Dedifferentiated amniotic fluid mesenchymal stem cell (primary cell): ENCODE data around the gene PTPRN2.
"Not testable (repeated sequence)": the region's sequence is repeated elsewhere in the genome, so short reads cannot be mapped to it uniquely, and the experiment has no call there.

Experiments used
- DNase-seq: peaks from one replicate; pipeline ENCODE4 v3.0.0-alpha.2; 2016; ENCODE audit errors: extremely low spot score

Gene PTPRN2

DNA sequence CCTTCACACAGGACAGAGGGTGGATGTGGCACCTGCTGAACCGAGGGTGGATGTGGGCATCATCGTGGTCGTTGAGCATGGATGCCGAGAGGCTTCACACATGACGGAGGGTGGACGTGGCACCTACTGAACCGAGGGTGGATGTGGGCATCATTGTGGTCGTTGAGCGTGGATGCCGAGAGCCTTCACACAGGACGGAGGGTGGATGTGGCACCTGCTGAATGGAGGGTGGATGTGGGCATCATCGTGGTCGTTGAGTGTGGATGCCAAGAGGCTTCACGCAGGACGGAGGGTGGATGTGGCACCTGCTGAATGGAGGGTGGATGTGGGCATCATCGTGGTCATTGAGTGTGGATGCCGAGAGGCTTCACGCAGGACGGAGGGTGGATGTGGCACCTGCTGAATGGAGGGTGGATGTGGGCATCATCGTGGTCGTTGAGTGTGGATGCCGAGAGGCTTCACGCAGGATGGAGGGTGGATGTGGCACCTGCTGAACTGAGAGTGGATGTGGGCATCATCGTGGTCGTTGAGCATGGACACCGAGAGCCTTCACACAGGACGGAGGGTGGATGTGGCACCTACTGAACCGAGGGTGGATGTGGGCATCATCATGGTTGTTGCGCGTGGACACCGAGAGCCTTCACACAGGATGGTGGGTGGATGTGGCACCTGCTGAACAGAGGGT is 994.8 kb downstream of the PTPRN2 start:
- DNase-seq, result not testable (repeated sequence)

DNA sequence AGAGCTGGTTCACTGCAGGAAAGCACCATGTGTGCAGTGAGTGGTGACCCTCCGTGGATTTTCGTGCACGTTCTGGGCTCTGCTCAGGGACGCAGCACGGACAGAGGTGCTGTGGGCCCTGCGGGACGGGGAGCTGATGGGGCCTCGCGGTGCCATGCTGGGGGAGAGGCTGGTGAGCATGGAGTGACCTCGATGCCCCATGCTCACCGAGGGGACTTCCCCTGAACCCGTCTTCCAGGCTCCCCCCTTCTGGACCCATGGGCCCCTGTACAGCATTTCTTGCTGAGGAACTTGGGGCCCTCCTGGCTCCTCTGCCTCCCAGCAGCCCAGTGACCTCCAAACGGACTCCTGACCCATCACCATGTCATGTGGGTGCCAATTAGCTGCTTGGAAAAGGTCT is 997.1 kb downstream of the PTPRN2 start:
- no peak for DNase-seq

DNA sequence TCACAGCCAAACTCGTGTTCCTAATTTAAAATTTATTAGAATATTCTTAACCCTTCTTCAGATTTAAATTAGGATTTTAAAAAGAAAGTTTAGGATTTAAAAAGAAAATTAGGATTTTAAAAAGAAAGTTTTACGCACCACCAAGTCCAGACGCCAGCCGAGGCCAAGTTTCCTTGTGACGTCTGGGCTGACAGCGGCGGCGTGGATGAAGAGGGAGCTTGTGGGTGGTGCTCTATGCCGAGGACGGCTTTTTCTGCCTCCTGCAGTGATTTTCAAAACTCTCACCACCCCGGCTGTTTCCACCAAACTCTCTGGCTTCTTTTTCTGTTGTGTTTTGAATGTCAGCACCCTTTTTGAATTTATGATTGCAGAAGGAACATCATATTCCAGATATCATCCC is 997.9 kb downstream of the PTPRN2 start:
- no peak for DNase-seq

DNA sequence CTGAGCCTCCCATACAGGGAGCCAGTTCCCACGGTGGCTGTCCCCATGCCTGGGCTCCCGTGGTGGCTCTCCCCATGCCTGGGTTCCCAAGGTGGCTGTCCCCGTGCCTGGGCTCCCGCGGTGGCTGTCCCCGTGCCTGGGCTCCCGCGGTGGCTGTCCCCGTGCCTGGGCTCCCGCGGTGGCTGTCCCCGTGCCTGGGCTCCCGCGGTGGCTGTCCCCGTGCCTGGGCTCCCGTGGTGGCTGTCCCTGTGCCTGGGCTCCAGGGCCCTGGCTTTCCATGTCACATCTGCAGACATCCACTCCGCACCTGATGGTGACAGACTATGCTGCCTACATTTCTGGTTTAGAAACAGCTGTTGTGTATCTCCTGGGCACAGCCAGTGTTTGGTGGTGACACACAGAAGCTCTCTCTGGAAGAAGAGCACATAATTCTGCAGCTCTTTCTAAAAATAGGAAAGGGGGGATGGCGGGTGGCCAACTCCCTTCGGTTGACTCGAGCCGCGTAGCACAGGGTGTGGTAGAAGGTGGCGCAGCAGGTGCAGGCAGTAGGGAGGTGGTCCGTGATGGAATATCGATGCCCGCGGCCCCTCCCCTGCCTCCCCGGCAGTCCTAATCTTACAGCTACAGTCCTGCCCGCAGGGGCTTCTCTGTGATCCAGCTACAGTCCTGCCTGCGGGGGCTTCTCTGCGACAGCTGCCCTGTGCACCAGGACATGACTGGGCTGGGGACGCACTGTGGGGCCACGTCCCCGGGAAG is 999.6 kb downstream of the PTPRN2 start:
- no peak for DNase-seq

DNA sequence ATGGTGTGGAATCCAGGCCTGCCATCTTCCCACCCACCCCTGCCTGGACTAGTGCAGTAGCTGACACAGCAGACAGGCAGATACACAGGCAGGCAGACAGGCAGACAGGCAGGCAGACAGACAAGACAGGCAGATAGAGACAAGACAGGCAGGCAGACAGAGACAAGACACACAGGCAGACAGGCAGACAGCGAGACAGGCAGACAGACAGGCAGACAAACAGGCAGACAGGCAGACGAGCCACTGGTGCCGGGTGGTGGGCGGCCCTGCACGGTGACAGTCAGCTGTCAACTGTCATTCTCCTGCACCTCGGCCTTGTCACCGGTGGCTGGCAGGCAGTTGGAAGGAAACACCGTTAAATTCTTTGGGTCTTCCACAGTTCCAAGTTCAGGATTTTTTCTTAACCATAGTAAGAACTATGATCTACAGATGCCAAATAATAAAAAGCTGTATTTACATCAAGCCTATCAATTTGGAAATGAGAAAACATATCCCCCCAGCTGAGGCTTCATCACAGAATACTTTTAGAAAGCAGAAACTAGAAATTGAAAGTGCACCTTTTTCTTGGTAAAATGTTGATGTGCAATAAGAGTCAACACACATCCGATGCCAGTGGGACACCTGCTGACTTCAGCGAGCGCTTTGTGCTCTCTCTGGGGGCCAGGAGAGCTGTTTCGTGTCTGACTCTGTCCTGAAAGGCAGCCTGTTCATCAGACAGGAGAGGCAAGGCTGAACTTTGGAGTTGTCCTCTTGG is 1000.4 kb downstream of the PTPRN2 start:
- no peak for DNase-seq

DNA sequence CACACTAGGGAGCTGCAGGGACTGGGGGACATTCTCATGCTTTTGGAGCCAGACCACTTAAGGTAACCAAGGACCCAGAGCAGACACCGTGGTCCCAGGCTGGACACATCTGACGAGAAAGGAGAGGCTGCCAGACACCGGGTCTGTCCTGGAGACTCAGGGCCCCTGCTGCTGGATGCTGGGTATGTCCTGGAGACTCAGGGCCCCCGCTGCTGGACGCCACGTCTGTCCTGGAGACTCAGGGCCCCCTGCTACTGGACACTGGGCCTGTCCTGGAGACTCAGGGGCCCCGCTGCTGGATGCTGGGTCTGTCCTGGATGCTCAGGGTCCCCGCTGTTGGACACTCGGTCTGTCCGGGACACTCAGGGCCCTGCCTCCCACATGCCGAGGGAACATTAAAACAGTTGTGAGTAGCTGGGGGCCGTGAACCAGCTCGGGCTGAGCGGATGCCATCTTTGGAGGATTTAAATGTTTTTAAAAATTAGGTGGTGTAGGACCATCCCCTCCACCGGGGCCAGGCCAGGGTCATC is 1001.1 kb downstream of the PTPRN2 start:
- no peak for DNase-seq

DNA sequence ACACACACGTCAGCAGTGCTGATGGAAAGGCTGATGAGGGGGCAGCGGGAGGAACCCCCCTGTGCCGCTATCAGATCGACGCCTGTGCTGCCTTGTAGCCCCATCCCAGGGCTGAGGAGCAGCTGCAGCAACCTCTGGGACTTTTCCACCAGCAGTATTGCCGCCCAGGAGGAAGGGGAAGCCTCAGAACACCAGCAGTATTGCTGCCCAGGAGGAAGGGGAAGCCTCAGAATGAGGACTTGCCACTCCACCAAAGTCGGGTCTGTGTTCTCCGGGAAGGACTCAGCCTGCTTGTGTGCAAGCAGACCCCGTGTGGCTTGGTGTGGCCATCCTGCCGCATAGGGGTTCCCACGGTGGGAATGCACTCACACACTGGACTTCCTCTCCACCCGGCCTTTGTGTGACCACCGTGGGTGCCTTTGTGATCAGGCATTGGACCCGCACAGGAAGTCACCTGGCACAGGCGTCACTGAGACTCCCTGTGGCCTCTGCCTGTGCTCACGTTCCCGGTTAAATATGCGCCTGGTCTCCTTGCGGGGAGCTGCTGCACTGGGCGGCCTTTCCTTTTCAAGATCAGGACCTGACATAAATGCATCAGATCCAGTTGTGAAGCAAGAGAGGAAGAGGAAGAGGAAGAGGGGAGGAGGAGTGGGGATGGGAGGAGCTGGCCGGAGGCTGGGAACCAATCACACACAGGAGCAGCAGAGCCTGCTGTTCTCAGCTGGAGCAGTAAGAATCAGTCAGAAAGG is 1002.3 kb downstream of the PTPRN2 start:
- DNase-seq, result no peak

DNA sequence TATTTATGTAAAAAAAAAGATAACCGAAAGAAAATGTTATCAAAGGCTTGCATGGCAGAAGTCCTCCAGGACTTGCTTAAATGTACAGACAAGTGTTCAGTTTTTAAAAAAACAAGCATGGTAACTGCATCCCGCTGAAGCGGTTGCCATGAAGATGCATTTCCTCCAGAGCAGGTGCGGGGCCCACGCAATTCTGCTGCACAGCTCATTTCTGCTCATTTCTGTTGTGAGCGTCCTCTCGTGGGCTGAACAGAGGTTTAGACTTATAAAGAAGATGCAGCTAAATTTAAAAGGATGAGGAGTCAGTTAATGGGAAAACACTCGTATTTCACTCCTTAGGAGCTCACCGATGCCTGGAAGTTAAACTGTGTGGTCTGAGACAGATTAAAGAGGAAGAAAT is 1003.2 kb downstream of the PTPRN2 start:
- no peak for DNase-seq

DNA sequence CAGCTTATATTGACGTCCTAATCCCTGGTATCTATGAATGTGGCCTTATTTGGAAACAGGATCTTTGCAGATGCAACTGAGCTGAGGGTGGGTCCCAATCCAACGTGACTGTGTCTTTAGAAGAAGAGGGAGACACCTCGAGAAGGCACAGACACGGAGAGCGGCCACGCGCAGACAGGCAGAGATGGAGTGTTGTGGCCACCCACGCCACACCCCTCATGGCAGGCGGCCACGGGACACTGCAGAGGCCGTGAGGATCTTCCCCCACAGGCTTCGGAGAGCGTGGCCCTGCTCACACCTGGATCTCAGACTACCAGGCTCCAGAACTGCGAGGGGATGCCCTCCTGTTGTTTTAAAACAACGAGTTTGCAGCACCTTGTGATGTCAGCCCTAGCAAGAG is 1005.9 kb downstream of the PTPRN2 start:
- no peak for DNase-seq

DNA sequence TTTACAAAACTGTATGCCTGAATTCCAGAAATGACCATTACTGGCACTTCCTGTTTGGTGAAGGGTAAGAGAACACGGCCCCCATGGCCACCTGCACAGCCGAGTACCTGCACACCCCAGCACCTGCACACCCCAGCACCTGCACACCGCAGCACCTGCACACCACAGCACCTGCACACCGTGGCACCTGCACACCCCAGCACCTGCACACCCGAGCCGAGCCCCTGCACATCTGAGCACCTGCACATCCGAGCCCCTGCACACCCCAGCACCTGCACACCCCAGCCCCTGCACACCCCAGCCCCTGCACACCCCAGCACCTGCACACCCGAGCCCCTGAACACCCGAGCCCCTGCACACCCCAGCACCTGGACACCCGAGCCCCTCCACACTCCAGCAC is 1007.3 kb downstream of the PTPRN2 start:
- no peak for DNase-seq

DNA sequence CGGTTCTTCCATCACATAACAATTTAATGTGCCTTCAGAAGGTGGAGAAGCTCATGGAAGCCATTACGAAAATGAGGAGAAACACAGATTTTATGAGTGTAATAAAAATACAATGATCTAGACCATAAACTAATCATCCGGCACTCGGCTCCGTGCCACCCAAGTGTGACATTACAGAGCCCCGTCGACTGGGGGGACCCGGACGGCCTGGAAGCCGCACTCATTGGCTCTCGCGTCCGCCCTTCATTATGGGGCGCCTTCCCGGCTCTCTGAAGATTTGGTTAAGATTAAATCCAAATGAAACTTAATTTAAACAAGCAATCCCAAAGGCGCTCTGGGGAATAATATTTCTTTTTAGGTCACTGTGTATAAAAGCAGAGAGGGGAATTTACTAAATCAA is 1008.2 kb downstream of the PTPRN2 start:
- no peak for DNase-seq

DNA sequence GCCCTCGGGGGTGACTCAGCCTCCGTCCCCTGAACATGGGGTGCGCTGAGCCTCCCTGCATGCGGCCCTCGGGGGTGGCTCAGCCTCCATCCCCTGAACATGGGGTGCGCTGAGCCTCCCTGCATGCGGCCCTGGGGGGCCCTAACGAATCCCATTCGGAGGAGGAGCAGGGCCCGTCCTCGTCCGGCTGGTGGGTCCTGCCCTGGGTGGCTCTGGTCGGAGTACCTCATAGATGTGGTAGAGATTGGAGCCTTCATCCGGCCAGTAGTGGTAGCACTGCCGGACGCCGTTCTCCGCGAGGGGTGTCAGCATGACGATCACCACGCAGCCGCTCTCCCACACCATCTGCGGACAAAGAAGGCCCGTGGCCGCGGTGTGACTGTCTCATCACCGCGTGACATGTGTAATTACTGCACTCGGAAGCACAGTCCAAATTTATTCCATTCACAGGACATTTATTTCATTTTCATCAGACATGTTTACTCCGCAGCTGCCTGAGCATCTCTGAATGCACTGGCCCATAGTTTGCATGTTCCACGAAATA is 1009.8 kb downstream of the PTPRN2 start:
- DNase-seq, result no peak

DNA sequence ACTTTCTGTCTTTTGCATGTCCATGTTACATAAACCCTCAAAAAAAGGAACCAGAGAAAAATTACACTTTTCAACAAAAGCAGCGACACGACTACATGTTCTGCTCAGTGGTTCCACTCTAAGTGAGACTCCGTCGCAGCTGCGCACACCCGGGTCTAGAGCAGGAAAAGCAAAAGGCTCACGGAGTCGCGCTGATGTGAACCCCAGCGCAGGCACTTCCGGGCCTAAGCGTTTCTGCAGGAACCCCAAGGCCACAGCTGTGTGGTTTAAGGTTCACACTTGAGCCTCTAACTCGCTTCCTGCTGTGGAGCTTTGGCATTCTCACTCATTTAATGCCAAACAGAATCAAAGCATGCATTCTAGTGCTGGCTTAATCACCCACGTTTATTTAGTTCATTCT is 1010.6 kb downstream of the PTPRN2 start:
- no peak for DNase-seq

DNA sequence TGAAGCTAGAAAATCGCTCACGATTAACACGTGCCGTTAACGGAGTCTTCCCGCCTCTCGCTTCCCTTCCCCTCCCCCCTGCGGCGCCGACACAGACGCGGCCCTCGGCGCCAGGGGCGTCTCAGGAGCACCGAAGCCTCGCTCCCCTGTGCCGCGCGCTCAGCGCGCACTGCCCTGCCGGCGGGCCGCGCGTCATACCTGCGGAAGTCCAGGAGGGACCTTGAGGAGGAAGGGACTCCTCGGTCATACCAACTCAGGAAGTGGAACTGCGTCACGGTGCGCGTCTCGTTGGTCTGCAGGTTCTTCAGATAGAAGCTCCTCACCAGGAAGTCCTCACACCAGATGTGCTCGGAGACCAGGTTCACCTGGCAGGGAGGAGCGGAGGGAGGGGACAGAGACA is 1011.2 kb downstream of the PTPRN2 start:
- no peak for DNase-seq

DNA sequence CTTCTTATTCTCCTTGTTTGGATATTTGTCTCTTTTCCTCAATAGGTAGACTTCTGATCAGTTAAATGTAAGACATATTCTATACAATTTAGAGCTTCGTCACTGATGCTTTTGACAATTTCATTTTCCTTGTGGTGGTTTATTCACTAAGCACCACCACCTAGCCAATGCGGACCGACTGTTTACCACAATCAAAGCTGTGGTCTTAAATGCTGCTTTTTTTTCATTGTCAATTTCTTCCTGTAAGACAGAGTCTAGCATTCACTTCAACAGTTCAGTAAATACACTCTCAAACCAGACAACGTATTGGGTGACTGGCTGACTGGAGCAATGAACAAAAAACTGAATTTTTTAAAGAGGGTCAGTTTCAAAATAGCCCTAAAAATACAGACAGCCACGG is 1011.8 kb downstream of the PTPRN2 start:
- no peak for DNase-seq

DNA sequence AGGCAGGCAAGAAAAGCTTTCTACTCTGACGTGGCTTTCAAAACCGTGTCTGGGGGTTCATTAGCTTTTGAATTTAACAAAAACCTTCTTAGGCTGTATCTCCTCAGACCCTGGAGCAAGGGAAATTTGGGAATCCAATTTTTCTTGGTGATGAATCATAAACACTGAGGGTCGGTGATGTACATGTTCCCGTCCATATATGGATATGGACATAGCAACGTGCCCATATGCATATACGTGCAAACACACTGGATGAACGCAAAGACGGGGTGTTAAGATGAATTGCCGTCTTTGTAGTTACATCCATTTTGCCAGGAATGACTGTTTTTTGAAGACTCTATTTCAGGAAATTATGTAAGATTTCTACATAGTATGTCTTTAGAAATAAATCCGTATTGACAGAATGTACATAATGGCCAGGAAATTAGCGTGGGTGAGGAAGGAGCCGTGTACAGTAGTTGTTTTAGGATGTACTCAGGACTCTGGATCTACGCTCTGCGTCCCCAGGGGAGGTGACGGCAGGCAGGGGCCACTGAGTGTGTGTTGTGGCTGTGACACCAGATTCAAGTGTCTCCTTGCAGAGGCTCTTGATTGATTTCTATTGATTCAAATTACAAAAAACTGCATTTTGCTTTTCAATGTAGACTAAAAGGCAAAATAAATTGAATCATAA is 1012.6 kb downstream of the PTPRN2 start:
- no peak for DNase-seq

DNA sequence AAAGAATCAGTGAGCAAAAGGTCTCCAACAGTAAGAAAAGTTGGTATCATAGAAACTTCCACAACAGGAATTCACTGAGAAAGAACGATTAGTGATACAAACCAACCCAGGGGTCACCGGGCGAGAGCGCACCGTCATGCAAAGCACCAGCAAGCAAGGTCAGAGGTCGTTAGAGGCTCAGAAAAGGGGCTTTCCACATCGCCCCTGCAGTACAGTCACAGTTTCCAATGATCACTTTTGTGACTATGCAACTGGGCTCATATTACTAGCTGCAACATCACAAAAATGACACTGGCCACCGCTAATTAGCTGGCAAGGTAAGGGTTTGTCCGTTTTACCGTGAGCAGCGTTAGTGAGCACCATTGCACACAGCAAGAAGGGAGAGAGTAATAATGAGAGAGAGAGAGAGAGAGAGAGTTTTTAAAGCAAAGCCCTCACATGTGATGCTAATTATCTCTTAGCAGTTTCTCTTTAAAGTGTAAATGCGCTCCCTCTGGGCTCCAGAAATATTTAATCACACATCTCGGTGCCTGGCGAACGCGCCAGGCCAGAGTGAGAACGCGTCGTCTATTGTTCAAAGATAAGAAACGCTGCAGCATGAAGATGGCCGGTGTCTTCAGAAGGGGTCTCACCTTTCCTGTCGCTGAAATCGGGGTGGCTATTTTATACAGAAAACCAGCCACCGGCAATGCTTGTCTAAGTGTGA is 1013.4 kb downstream of the PTPRN2 start:
- DNase-seq, result no peak

DNA sequence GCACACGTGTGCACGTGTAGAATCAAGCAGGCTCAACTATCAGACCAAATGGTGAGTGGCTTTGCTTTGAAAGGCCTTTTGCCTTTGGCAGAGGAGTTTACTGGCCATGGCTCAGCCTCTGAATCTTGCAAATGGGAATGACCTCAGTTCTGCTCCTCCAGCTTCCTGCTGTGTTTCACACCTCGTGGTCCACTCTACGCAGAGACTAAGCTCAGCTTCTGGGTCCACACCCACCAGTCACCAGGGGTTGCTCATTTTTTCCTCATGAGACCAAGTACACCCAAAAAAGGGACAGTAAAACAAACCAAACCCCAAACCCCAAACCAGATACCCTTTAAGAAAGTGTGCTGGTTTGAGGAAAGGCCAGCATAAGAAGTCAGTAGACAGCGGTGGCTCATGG is 1014.4 kb downstream of the PTPRN2 start:
- DNase-seq, result no peak

DNA sequence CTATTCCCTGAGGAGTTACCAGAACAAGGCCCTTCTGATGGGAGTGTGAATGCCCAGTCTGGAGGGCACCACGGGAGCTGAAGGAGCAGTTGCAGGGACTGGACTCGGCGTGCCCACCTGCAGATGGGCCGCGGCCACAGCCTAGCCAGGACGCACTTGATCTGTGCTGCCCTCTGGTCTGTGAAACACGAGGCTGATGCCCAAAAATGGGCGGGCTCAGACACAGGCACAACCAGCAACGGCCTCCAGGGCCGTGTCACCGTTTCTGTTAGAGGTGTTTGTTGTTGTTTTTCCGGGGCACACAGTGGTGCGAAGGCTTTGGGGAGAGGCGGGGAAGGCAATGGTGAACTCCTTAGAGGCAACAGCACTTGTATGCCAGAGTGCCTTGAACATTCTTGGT is 1015.0 kb downstream of the PTPRN2 start:
- no peak for DNase-seq

DNA sequence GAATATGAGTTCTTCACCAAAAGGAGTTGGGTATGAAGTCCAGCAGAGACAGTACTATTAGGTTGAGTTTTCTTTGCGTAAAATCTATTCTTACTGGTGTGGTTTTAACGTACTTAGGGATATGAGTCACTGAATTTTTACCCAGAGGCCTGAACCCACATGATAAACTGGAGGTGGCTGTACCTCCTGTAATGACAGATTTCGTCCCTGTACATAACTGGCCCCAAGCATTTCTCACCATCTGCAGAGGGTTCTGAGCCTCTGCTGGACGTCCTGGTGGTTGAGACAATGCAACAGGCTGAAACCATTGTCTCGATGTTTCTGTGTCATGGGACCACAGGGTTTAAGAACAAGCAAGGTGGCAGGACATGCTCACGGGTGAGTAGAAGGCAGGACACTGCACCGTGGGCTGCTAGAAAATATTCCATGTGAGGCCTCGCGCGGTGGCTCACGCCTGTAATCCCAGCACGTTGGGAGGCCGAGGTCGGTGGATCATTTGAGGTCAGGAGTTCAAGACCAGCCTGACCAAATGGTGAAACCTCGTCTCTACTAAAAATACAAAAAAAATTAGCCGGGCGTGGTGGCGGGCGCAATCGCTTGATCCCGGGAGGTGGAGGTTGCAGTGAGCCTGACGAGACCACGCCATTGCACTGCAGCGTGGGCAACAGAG is 1017.0 kb downstream of the PTPRN2 start:
- no peak for DNase-seq
